ENCODE data around the gene ALPP.
"Not testable (repeated sequence)": the region's sequence is repeated elsewhere in the genome, so short reads cannot be mapped to it uniquely, and the experiment has no call there.

The ALPP gene

GRCh38 chr2:232378735-232379151 is at the start of gene ALPP:
Gene ALPP (plus strand): TSS chr2:232378751. CDS start chr2:232378803, 52 bp downstream.
- DNase-seq (ENCODE audit: low read depth, low spot score): not testable (repeated sequence)

GRCh38 chr2:232329716-232330067 is 48.9 kb upstream of the ALPP start:
- DNase-seq (ENCODE audit: low read depth, low spot score): no peak

DNA sequence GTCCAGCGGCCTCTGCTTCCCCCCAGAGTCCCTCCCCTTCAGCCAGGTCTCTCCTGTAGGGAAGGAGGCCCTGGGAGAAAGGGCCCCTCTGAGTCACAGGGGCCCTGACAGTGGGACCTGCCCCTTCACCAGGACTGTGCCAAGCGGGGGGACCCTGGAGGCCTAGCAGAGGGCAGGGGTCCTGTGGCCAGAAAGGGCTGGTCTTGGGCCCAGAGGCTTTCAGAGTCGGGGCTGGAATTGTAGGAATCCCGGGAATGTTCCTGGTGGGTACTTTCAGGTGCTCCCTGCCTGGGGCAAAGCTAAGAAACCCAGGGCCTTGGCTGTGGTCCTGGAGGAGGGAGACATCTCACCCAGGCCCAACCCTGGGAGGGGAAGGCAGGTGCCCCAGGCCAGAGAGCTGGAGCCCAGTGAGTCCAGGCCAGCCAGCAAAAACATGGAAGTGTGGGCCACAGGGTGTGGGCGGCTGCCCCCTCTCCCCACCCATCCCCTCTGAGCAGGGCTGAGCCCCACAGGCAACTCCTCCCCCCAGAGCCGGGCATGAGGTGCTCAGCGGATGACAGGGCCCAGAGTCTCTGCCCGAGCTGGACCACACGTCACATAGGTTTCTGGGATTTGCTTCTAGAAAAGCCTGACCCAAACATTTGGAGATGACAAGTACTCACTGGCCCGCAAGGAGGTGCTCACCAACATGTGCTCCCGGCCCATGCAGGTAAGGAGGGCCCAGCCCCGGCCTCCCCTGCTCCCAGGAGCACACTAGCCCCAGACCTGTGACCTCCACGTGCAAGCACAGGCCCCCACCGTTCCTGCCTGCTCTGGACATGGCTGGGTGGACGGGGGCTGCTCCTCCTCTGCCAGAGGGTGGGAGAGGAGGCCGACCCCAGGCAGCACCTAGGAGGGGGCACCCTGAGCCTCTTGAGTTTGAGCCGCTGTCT is 48.2 kb upstream of the ALPP start:
- DNase-seq (ENCODE audit: low read depth, low spot score): no peak

DNA sequence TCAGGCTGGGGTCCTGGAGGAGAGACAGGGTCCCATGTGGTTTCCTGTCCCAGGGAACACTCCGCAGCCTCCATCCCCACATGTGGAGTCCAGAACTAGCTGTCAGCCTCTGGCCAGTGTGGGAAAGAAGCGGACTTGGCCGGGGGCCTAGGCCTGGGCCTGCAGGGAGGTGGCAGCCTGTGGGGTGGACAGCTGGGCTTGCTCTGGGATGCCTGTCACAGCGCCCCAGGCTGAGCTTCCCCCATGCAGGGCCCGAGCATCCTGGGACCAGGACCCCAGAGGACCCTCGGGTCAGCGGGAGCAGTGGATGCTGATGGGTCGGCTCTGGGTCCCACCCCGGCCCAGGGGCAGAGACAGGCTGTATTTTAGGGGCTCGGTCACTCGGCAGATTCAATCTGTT is 47.5 kb upstream of the ALPP start:
- DNase-seq (ENCODE audit: low read depth, low spot score): not testable (repeated sequence)

- not testable (repeated sequence) for DNase-seq (ENCODE audit: low read depth, low spot score)
Observed at GRCh38 chr2:232331641-232332040, 46.9 kb upstream of the ALPP start.

DNA sequence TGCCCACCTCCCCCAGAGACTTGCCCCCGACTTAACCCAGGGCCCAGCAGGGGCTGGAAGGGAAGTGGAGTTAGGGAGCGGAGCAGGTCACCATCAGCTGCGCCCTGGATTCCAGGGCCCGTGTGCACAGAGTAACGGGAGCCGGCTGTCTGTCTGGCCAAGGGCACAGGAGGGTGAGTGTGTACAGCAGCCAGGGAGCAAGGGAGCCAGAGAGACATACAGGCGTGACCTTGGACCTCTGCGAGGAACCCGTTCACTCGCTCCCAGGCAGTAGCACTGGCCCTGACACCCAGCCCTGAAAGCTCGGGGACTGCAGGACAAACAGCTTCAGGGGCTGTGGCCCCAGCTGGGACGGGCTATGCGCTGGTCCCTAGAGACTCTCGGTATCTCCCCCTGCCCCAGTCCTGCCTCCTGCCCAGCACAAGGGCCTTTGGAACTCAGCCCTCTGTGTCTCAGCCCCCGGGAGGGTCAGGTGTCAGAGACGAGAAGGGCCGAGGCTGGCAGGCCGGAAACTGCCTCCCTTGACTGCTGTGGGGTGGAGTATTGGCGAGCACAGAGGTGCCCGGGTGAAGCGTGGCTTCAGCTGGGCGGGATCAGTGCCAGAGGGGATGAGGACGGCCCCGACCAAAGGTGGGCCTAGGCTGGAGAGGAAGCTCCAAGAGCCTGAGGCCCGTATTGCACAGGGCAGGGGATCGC is 46.2 kb upstream of the ALPP start:
- DNase-seq (ENCODE audit: low read depth, low spot score): not testable (repeated sequence)

DNA sequence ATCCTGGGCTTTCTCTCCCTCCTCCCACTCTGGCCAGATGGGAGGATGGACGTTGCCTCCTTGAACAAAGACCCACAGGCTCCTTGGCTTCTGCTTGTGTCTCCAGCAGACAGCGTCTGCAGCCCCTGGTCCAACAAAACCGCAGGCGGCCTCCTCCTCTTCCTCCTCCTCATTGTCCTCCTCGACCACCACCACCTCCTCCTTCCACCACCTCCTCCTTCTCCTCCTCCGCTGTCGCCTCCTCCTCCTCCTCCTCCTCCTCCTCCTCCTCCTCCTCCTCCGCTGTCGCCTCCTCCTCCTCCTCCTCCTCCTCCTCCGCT is 45.7 kb upstream of the ALPP start:
- DNase-seq (ENCODE audit: low read depth, low spot score): no peak

- no peak for DNase-seq (ENCODE audit: low read depth, low spot score)
Observed at GRCh38 chr2:232333361-232334135, 45.0 kb upstream of the ALPP start.

DNA sequence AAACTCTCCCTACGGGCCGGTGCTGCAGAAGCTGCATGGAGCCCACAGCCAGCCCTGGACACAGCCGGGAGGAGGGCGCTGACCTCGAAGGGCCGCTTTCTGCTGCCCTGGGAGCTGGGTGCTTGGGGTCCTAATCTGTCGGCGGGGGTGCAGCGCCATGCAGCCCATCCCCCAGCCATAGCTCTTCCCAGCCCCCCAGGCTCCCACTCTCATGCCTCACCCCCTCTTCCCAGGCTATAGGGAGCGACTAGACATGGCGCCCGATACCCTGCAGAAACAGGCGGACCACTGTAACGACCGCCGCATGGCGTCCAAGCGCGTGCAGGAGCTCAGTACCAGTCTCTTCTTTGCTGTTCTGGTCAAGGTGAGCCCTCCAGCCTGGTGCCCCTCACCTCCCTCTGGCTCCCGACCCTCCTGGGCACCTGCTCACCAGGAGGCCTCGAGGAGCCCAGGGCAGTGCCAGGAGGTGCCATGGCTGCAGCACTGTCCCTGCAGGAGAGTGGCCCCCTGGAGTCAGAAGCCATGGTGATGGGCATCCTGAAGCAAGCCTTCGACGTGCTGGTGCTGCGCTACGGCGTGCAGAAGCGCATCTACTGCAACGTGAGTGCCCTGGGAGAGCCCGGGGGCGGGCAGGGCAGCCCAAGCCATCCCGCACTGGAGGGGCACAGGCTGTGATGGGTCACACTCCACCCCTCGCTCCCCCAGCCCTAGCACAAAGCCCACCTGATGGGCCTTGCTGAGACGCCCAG is 44.2 kb upstream of the ALPP start:
- DNase-seq (ENCODE audit: low read depth, low spot score): not testable (repeated sequence)

- not testable (repeated sequence) for DNase-seq (ENCODE audit: low read depth, low spot score)
Observed at GRCh38 chr2:232334885-232335205, 43.7 kb upstream of the ALPP start.

GRCh38 chr2:232335206-232335858 is 43.2 kb upstream of the ALPP start:
- not testable (repeated sequence) for DNase-seq (ENCODE audit: low read depth, low spot score)

GRCh38 chr2:232335859-232336215 is 42.7 kb upstream of the ALPP start:
- no peak for DNase-seq (ENCODE audit: low read depth, low spot score)

DNA sequence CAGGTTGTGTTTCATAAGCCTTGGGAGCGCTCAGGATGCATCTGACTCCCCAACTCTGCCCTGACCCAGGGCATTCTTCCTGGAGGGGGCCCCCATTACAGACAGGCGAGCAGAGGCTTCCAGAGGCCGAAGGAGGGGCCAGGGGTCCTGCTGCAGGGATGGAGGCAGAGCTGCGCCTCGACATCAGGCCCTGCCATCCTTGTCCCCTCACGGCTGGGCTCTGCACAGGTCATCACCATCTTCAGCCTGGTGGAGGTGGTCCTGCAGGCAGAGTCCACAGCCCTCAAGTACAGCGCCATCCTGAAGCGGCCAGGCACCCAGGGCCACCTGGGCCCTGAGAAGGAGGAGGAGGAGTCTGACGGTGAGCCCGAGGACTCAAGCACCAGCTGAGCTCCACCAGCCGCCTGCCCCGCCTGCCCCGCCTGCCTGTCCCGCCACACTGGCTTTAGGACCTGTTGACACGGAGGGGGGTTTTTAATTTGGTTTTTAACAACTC is 42.3 kb upstream of the ALPP start:
- DNase-seq (ENCODE audit: low read depth, low spot score): no peak

- no peak for DNase-seq (ENCODE audit: low read depth, low spot score)
Observed at GRCh38 chr2:232336981-232337720, 41.4 kb upstream of the ALPP start.

DNA sequence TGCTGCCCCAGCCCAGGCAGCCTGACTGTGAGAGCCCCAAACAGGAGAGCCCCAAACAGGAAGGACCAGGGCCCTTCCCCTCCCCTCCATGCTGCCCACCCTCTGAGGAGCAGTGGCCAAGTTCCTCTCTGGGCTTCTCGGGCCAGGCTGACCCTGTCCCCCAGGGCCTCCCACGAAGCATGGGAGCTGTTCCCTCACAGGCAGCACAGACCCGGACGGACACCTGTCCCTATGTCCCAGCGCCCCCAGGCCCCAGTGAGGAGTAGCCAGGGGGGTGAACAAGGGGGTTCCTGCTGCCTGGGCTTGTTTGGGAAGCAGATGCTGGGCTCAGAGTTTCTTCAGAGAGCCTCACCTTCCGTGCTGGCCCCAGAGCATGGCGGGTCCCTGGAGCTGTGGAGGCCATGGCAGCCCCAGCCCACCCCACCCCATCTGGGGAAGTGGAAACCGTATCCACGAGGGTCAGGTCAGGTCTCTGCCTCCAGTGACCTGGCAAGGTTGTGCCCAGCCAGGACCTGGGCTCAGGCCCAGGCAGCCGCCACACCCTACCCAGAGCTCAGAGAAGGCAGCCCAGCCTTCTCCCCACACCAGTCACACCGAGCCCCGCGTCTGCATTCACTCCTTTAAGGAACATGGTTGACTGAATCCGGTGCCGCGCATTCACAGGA is 40.3 kb upstream of the ALPP start:
- not testable (repeated sequence) for DNase-seq (ENCODE audit: low read depth, low spot score)

- no peak for DNase-seq (ENCODE audit: low read depth, low spot score)
Observed at GRCh38 chr2:232338759-232339106, 39.8 kb upstream of the ALPP start.

DNA sequence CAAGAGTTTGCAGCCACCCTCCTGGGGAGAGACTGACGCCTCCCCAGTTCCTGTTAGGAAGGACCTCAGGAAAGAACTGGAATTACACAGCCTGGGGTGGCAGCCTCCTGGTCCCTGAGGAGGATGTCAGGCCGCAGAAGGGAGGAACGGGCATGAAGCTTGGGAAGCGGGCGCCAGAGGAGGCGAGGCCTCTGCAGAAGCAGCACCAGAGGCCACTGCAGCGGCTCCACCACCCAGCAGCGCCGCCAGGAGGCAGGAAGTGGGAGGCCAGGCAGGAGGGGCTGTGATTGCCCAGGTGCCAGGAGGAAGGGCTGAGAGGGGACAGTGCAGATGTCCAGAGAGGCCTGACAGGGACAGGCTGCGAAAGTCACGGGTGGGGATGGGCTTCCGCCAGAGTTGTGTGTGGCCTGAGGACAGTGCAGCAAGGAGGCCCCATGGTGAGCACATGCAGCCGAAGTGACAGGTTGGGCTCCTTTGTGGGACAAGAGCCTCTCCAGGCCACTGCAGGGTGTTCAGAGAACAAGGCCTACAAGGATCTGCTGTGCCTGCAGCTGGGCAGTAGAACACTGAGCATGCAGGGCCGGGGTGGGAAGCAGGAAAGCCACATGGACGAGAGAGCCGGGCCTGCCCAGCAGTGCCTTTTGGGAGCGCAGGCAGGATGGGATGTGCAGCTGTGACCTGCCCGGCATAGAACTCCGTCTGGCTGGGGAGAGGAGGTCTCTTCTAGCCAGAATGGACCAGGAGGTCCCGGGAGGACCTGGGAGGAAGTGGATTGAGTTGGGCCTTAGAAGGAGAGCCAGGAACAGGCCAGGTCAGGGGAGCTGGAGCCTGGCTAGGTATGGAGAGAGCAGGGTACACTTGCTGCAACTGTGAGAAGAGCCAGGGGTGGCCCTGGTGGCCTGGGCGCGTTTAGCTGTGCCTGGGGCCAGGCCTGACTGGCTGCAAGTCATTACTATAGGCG is 39.1 kb upstream of the ALPP start:
- DNase-seq (ENCODE audit: low read depth, low spot score): no peak

DNA sequence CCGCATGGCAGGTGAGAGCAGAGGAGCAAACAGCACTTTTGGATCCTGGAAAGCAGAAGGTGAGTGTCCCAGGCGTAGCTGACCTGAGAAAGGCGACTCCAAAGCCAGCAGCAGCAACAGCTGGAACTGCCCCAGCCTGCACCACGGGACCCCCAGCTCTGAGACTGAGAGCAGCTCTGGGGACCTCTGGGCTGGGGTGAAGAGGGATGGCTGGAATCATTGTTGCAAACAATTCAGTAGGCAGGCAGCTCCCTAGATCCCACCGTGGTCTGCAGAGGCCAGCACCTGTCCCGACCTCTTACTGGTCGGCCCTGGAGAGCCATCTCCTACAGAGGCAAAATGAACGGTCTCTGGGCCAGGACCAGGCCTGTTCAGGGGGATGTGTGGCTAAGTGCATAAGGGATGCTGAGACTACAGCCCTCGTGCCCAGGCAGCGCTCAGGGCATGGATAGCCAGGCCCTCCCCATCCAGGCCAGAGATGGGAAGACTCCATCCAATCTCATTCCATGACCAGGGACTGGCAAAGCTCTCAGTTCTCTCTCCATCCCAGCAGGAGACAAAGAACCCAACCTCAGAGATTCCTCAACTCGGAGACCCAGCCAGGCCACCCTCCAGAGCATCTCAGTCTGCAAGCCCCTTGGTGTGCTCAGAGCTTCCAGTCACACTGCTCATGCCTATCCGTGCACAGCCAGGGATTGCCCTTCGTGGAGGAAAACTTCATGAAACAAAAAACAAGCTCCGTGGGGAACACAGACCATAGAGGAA is 38.2 kb upstream of the ALPP start:
- no peak for DNase-seq (ENCODE audit: low read depth, low spot score)

All from activated naive CD8-positive, alpha-beta T cell treated with anti-CD3 and anti-CD28 coated beads, Interleukin-2, amount 50 U/mL, for 16 hours (primary cell).